ENCODE measurements around the gene AEN. TPM values are rescaled to one million over a fixed set of nuclear protein-coding genes. Genes with fewer than 3 reads are reported as not detected.

Gene AEN
- total and polyA plus RNA-seq, 2 of the 8 experiments (the other 6 are each of a cell fraction or from before 2014, with no cell fraction given): 112 to 122 TPM

GRCh38 chr15:88658972-88659931 lies 38.1 kb downstream of the AEN start (continued):
- no peak for TF ChIP-seq SAP30 (IDR thresholded peaks at IDR 0.05; ENCODE audit: insufficient read depth, insufficient replicate concordance, low read length)
- TF ChIP-seq USF2 (IDR thresholded peaks at IDR 0.05; ENCODE audit: low read length): no peak
